ENCODE results near the gene ARL11. TPM values are rescaled to one million over a fixed set of nuclear protein-coding genes. Genes with fewer than 3 reads are reported as not detected.
"Not testable (repeated sequence)": the region's sequence is repeated elsewhere in the genome, so short reads cannot be mapped to it uniquely, and the experiment has no call there.

Gene ARL11
- total RNA-seq, 1 donor from 2014 or later: not detected

GRCh38 chr13:49612042-49612441 is 16.3 kb upstream of the ARL11 start:
- DNase-seq (ENCODE audit: low read depth): not testable (repeated sequence)

GRCh38 chr13:49615836-49616675 is 12.3 kb upstream of the ARL11 start:
- no peak for DNase-seq (ENCODE audit: low read depth)

- DNase-seq (ENCODE audit: low read depth): no peak
Measured at GRCh38 chr13:49616676-49617065, 11.6 kb upstream of the ARL11 start.

- no peak for DNase-seq (ENCODE audit: low read depth)
Measured at GRCh38 chr13:49620170-49620621, 8.1 kb upstream of the ARL11 start.

- no peak for DNase-seq (ENCODE audit: low read depth)
Measured at GRCh38 chr13:49622174-49622946, 5.9 kb upstream of the ARL11 start.

- DNase-seq (ENCODE audit: low read depth): no peak
Measured at GRCh38 chr13:49624229-49624628, 4.1 kb upstream of the ARL11 start.

GRCh38 chr13:49625392-49626079 is 2.8 kb upstream of the ARL11 start:
- DNase-seq (ENCODE audit: low read depth): no peak

- no peak for DNase-seq (ENCODE audit: low read depth)
Measured at GRCh38 chr13:49629196-49629938, 1.1 kb downstream of the ARL11 start.

GRCh38 chr13:49629947-49630346 is 1.6 kb downstream of the ARL11 start:
- no peak for DNase-seq (ENCODE audit: low read depth)

GRCh38 chr13:49630580-49630979 is 2.3 kb downstream of the ARL11 start:
- DNase-seq (ENCODE audit: low read depth): no peak

- DNase-seq (ENCODE audit: low read depth): no peak
Measured at GRCh38 chr13:49632156-49632555, 3.8 kb downstream of the ARL11 start.

GRCh38 chr13:49633710-49634109 is 5.4 kb downstream of the ARL11 start:
- no peak for DNase-seq (ENCODE audit: low read depth)

GRCh38 chr13:49635599-49636433 is 7.5 kb downstream of the ARL11 start:
- DNase-seq (ENCODE audit: low read depth): no peak

GRCh38 chr13:49636705-49637104 is 8.4 kb downstream of the ARL11 start:
- DNase-seq (ENCODE audit: low read depth): no peak

- DNase-seq (ENCODE audit: low read depth): no peak
Measured at GRCh38 chr13:49638030-49638743, 9.9 kb downstream of the ARL11 start.

- no peak for DNase-seq (ENCODE audit: low read depth)
Measured at GRCh38 chr13:49638744-49639072, 10.4 kb downstream of the ARL11 start.

GRCh38 chr13:49641801-49642291 is 13.5 kb downstream of the ARL11 start:
- peak; percentile 72 for DNase-seq (ENCODE audit: low read depth)

GRCh38 chr13:49643035-49643646 is 14.8 kb downstream of the ARL11 start:
- no peak for DNase-seq (ENCODE audit: low read depth)

- DNase-seq (ENCODE audit: low read depth): no peak
Measured at GRCh38 chr13:49645451-49645850, 17.1 kb downstream of the ARL11 start.

All from myocyte (in vitro differentiated cells).